Measurements from ENCODE around the gene RLF. TPM values are rescaled to one million over a fixed set of nuclear protein-coding genes. Genes with fewer than 3 reads are reported as not detected.

The RLF gene
- total and polyA plus RNA-seq, 2 donors (not counting 1 experiment from before 2014, with no cell fraction given), result 12.4 to 20.8 TPM

- Histone ChIP-seq H3K27me3 (ENCODE audit: control insufficient read depth, insufficient read depth, low read length) (no peaks in the 10 kb centered on the region), H2AFZ (ENCODE audit: low read length) (no peak overlapping the region), H3K4me2 (ENCODE audit: extremely low read depth, insufficient read depth, low read length) (no peak overlapping the region), H3K9ac (ENCODE audit: insufficient read depth, low read length) (no peak overlapping the region), H3K36me3 (ENCODE audit: control insufficient read depth, insufficient read depth, low read length) (peaks cover 6% of the 10 kb centered on the region), H4K20me1 (ENCODE audit: control insufficient read depth, extremely low read depth, insufficient read depth, low read length) (no peaks in the 10 kb centered on the region), H3K27ac (ENCODE audit: insufficient read depth, low read length) (peak overlapping the region; percentile 62), H3K9me3 (ENCODE audit: control insufficient read depth, insufficient read depth, low read depth, low read length) (no peaks in the 10 kb centered on the region), H3K79me2 (ENCODE audit: control insufficient read depth, insufficient read depth, low read length) (peaks cover 11% of the 10 kb centered on the region), H3K4me1 (ENCODE audit: control insufficient read depth, extremely low read depth, insufficient read depth, low read length) (peaks cover 13% of the 10 kb centered on the region), H3K4me3 (replicated peaks in 1 of 4; ENCODE audit: control extremely low read depth in 1 of 4, insufficient read depth in 1 of 4, low read depth in 3 of 4, low read length in 4 of 4) (no peak overlapping the region)
- DNase-seq (ENCODE audit: low read depth in 2 of 2), result no peak
- TF ChIP-seq CTCF (conservative IDR thresholded peaks at IDR 0.05 in 1 of 2, IDR thresholded peaks at IDR 0.05 in 1 of 2; ENCODE audit: low read depth in 1 of 2, low read length in 2 of 2), result no peak
- no peak for TF ChIP-seq EZH2 (IDR thresholded peaks at IDR 0.05; ENCODE audit: low read length, missing control alignments)
Observed at GRCh38 chr1:40265919-40266318, 104.7 kb downstream of the RLF start.

GRCh38 chr1:40266786-40267535 is 105.8 kb downstream of the RLF start:
- TF ChIP-seq EZH2 (IDR thresholded peaks at IDR 0.05; ENCODE audit: low read length, missing control alignments), result no peak
- no peak overlapping the region for H2AFZ ChIP-seq (ENCODE audit: low read length)
- H4K20me1 ChIP-seq (ENCODE audit: control insufficient read depth, extremely low read depth, insufficient read depth, low read length), result no peaks in the 10 kb centered on the region
- H3K4me2 ChIP-seq (ENCODE audit: extremely low read depth, insufficient read depth, low read length), result no peak overlapping the region
- no peaks in the 10 kb centered on the region for H3K9me3 ChIP-seq (ENCODE audit: control insufficient read depth, insufficient read depth, low read depth, low read length)
- no peak for DNase-seq (ENCODE audit: low read depth in 2 of 2)
- no peaks in the 10 kb centered on the region for H3K27me3 ChIP-seq (ENCODE audit: control insufficient read depth, insufficient read depth, low read length)
- H3K4me1 ChIP-seq (ENCODE audit: control insufficient read depth, extremely low read depth, insufficient read depth, low read length), result peaks cover 13% of the 10 kb centered on the region
- H3K36me3 ChIP-seq (ENCODE audit: control insufficient read depth, insufficient read depth, low read length), result peaks cover 9% of the 10 kb centered on the region
- H3K9ac ChIP-seq (ENCODE audit: insufficient read depth, low read length), result no peak overlapping the region
- H3K4me3 ChIP-seq (replicated peaks in 1 of 4; ENCODE audit: control extremely low read depth in 1 of 4, insufficient read depth in 1 of 4, low read depth in 3 of 4, low read length in 4 of 4), result no peak overlapping the region
- peaks cover 9% of the 10 kb centered on the region for H3K79me2 ChIP-seq (ENCODE audit: control insufficient read depth, insufficient read depth, low read length)
- H3K27ac ChIP-seq (ENCODE audit: insufficient read depth, low read length), result peak overlapping the region; percentile 62

GRCh38 chr1:40267767-40268187 is 106.6 kb downstream of the RLF start:
- Histone ChIP-seq H3K9me3 (ENCODE audit: control insufficient read depth, insufficient read depth, low read depth, low read length) (no peaks in the 10 kb centered on the region), H4K20me1 (ENCODE audit: control insufficient read depth, extremely low read depth, insufficient read depth, low read length) (no peaks in the 10 kb centered on the region), H3K36me3 (ENCODE audit: control insufficient read depth, insufficient read depth, low read length) (peaks cover 7% of the 10 kb centered on the region), H3K4me3 (replicated peaks in 1 of 4; ENCODE audit: control extremely low read depth in 1 of 4, insufficient read depth in 1 of 4, low read depth in 3 of 4, low read length in 4 of 4) (no peak overlapping the region), H3K27me3 (ENCODE audit: control insufficient read depth, insufficient read depth, low read length) (no peaks in the 10 kb centered on the region), H3K79me2 (ENCODE audit: control insufficient read depth, insufficient read depth, low read length) (peaks cover 7% of the 10 kb centered on the region), H3K27ac (ENCODE audit: insufficient read depth, low read length) (peak overlapping the region; percentile 85), H2AFZ (ENCODE audit: low read length) (no peak overlapping the region), H3K4me2 (ENCODE audit: extremely low read depth, insufficient read depth, low read length) (peak overlapping the region; percentile 56), H3K9ac (ENCODE audit: insufficient read depth, low read length) (no peak overlapping the region), H3K4me1 (ENCODE audit: control insufficient read depth, extremely low read depth, insufficient read depth, low read length) (peaks cover 13% of the 10 kb centered on the region)
- DNase-seq (ENCODE audit: low read depth in 2 of 2), result peak; percentile 95 to 97
- TF ChIP-seq EZH2 (IDR thresholded peaks at IDR 0.05; ENCODE audit: low read length, missing control alignments) (no peak), CTCF (conservative IDR thresholded peaks at IDR 0.05 in 1 of 2, IDR thresholded peaks at IDR 0.05 in 1 of 2; ENCODE audit: low read depth in 1 of 2, low read length in 2 of 2) (no peak)

Measured in fibroblast of lung (primary cell).